Loucy (cell line): ENCODE data around the gene MEGF8.

Experiments used
- CTCF ChIP-seq: fragments of 200-600 bp; sonication (generic); conservative IDR thresholded peaks from 2 replicates; pipeline ENCODE4 v1.5.1; 2014; ENCODE audit warnings: mild to moderate bottlenecking, antibody characterized with exemption, low read length
- EZH2phosphoT487 ChIP-seq: fragments of 200-600 bp; IDR thresholded peaks from 2 replicates; pipeline ENCODE4 v1.6.1; 2018; ENCODE audit warnings: antibody characterized with exemption, mild to moderate bottlenecking, moderate library complexity, borderline replicate concordance

- TF ChIP-seq CTCF (peak; percentile 85), EZH2phosphoT487 (no peak)
Observed at GRCh38 chr19:42401365-42402303, 76.2 kb downstream of the MEGF8 start.
